Measurements from ENCODE around the gene TYW1B.
"Not testable (repeated sequence)": the region's sequence is repeated elsewhere in the genome, so short reads cannot be mapped to it uniquely, and the experiment has no call there.

GRCh38 chr7:72806851-72807250, 21.1 kb downstream of the TYW1B start:
- not testable (repeated sequence) for TF ChIP-seq CTCF (conservative IDR thresholded peaks at IDR 0.05 in 1 of 2, IDR thresholded peaks at IDR 0.05 in 1 of 2; ENCODE audit: low read depth in 1 of 2, low read length in 2 of 2); EZH2 (IDR thresholded peaks at IDR 0.05; ENCODE audit: low read length, missing control alignments)

Measured in fibroblast of lung (primary cell).